Left ventricle myocardium superior (tissue), 1 donor: ENCODE results near the gene CRYGS. TPM values are rescaled to one million over a fixed set of nuclear protein-coding genes. Genes with fewer than 3 reads are reported as not detected.
A peak's percentile ranks its signal among the peaks of the same experiment; 100 is the strongest.

Experiments
- ATAC-seq: fragments of 200-7000 bp; cut with Tn5 transposase; one replicate; pipeline ENCODE4 v1.9.1; 2020; ENCODE audit warnings: mild to moderate bottlenecking, moderate library complexity
- DNase-seq: peaks from one replicate; pipeline ENCODE4 v3.0.0-alpha.2; 2020
- intact Hi-C: fragments of 100-400 bp; cut with micrococcal nuclease; formaldehyde crosslinking; loops from one replicate; pipeline ENCODE4 v1.11.0; 2022
- total RNA-seq: library from RNA; stranded (reverse); fragmentation: NEBNext Ultra II Directional; extraction: Animal tissue kit (Norgen Biotek cat#: 25700); gene quantifications from one replicate; pipeline ENCODE4 v1.2.1, GENCODE V29; 2021
- donor health status: DM: no; HTN: yes; CAD: no; lungs with severe emphysema.

The CRYGS gene
- total RNA-seq, 1 donor from 2014 or later = 0.55 TPM

GRCh38 chr3:186524616-186525015 is 19.6 kb downstream of the CRYGS start:
- ATAC-seq (no peak), DNase-seq (no peak)
- intact Hi-C loops = no loop called here

- ATAC-seq (no peak), DNase-seq (no peak)
- intact Hi-C loops = no loop called here
Measured at GRCh38 chr3:186523434-186523833, 20.7 kb downstream of the CRYGS start.

- intact Hi-C loops = no loop called here
- DNase-seq = no peak
- no peak for ATAC-seq
Measured at GRCh38 chr3:186523022-186523421, 21.2 kb downstream of the CRYGS start.

- no peak for ATAC-seq
- DNase-seq = no peak
- intact Hi-C loops = no loop called here
Measured at GRCh38 chr3:186520957-186521842, 23.0 kb downstream of the CRYGS start.

- no peak for ATAC-seq
- intact Hi-C loops = no loop called here
Measured at GRCh38 chr3:186520431-186520830, 23.7 kb downstream of the CRYGS start.

GRCh38 chr3:186519021-186519658 is 25.0 kb downstream of the CRYGS start:
- no peak for ATAC-seq
- DNase-seq = no peak
- intact Hi-C loops = no loop called here

More at GRCh38 chr3:186520431-186520830, 23.7 kb downstream of the CRYGS start:
- DNase-seq = no peak

- intact Hi-C loops = no loop called here
- ATAC-seq (no peak), DNase-seq (no peak)
Measured at GRCh38 chr3:186517218-186517617, 27.0 kb downstream of the CRYGS start.

GRCh38 chr3:186516646-186517045 is 27.5 kb downstream of the CRYGS start:
- no peak for DNase-seq
- no peak for ATAC-seq
- intact Hi-C loops = no loop called here

GRCh38 chr3:186515125-186515524 is 29.1 kb downstream of the CRYGS start:
- DNase-seq (no peak), ATAC-seq (no peak)
- intact Hi-C loops = no loop called here

GRCh38 chr3:186514296-186515002 is 29.7 kb downstream of the CRYGS start:
- intact Hi-C loops = no loop called here
- ATAC-seq (no peak), DNase-seq (no peak)

- no peak for DNase-seq
- ATAC-seq = no peak
- intact Hi-C loops = no loop called here
Measured at GRCh38 chr3:186513386-186513785, 30.8 kb downstream of the CRYGS start.

GRCh38 chr3:186512570-186513302 is 31.4 kb downstream of the CRYGS start:
- ATAC-seq = no peak
- no peak for DNase-seq
- intact Hi-C loops = no loop called here

GRCh38 chr3:186511702-186512101 is 32.5 kb downstream of the CRYGS start:
- ATAC-seq (no peak), DNase-seq (no peak)
- intact Hi-C loops = no loop called here

GRCh38 chr3:186511245-186511644 is 32.9 kb downstream of the CRYGS start:
- ATAC-seq (no peak), DNase-seq (no peak)
- intact Hi-C loops = no loop called here

- intact Hi-C loops = no loop called here
- no peak for DNase-seq
- ATAC-seq = peak; percentile 53
Measured at GRCh38 chr3:186510374-186511079, 33.7 kb downstream of the CRYGS start.

GRCh38 chr3:186509423-186509822 is 34.8 kb downstream of the CRYGS start:
- no peak for DNase-seq
- no peak for ATAC-seq
- intact Hi-C loops = no loop called here

GRCh38 chr3:186506857-186507256 is 37.3 kb downstream of the CRYGS start:
- ATAC-seq (no peak), DNase-seq (no peak)
- intact Hi-C loops = no loop called here

GRCh38 chr3:186506191-186506739 is 37.9 kb downstream of the CRYGS start:
- intact Hi-C loops = no loop called here
- ATAC-seq (no peak), DNase-seq (no peak)
